Measurements from ENCODE around the gene FUT6.
"Not testable (repeated sequence)": the region's sequence is repeated elsewhere in the genome, so short reads cannot be mapped to it uniquely, and the experiment has no call there.

Gene FUT6

GRCh38 chr19:5865772-5866171, 26.3 kb upstream of the FUT6 start:
- Mint-ChIP-seq H3K4me1 (no peaks in the 10 kb centered on the region), H3K9me3 (no peaks in the 10 kb centered on the region), H3K36me3 (no peaks in the 10 kb centered on the region), H3K27me3 (peaks cover 63% of the 10 kb centered on the region), H3K4me3 (no peak overlapping the region), H3K27ac (no peak overlapping the region)
- no peak for ATAC-seq

- H3K36me3 Mint-ChIP-seq, result no peaks in the 10 kb centered on the region
- no peak overlapping the region for H3K27ac Mint-ChIP-seq
- H3K4me1 Mint-ChIP-seq, result no peaks in the 10 kb centered on the region
- no peak overlapping the region for H3K4me3 Mint-ChIP-seq
- H3K9me3 Mint-ChIP-seq, result no peaks in the 10 kb centered on the region
- H3K27me3 Mint-ChIP-seq, result peaks cover 63% of the 10 kb centered on the region
- no peak for ATAC-seq
These were observed 25.4 kb upstream of the FUT6 start for GRCh38 chr19:5864725-5865486.

- no peaks in the 10 kb centered on the region for H3K4me1 Mint-ChIP-seq
- H3K9me3 Mint-ChIP-seq, result no peaks in the 10 kb centered on the region
- peaks cover 63% of the 10 kb centered on the region for H3K27me3 Mint-ChIP-seq
- no peak for ATAC-seq
- H3K27ac Mint-ChIP-seq, result no peak overlapping the region
- H3K4me3 Mint-ChIP-seq, result no peak overlapping the region
- H3K36me3 Mint-ChIP-seq, result no peaks in the 10 kb centered on the region
These were observed 24.7 kb upstream of the FUT6 start for GRCh38 chr19:5864013-5864720.

- ATAC-seq, result no peak
- Mint-ChIP-seq H3K4me3 (no peak overlapping the region), H3K36me3 (no peaks in the 10 kb centered on the region), H3K27me3 (peaks cover 60% of the 10 kb centered on the region), H3K27ac (no peak overlapping the region), H3K9me3 (no peaks in the 10 kb centered on the region), H3K4me1 (no peaks in the 10 kb centered on the region)
These were observed 23.6 kb upstream of the FUT6 start for GRCh38 chr19:5863030-5863665.

GRCh38 chr19:5857203-5858081, 17.9 kb upstream of the FUT6 start:
- Mint-ChIP-seq H3K4me1 (no peaks in the 10 kb centered on the region), H3K4me3 (no peak overlapping the region), H3K9me3 (no peaks in the 10 kb centered on the region), H3K27ac (no peak overlapping the region), H3K27me3 (peaks cover 14% of the 10 kb centered on the region), H3K36me3 (no peaks in the 10 kb centered on the region)
- ATAC-seq, result no peak

- not testable (repeated sequence) for H3K36me3 Mint-ChIP-seq, H3K27me3 Mint-ChIP-seq, H3K4me1 Mint-ChIP-seq, H3K4me3 Mint-ChIP-seq, H3K27ac Mint-ChIP-seq, H3K9me3 Mint-ChIP-seq, ATAC-seq
These were observed 15.6 kb upstream of the FUT6 start for GRCh38 chr19:5855151-5855550.

- H3K27ac Mint-ChIP-seq, H3K9me3 Mint-ChIP-seq, H3K27me3 Mint-ChIP-seq, ATAC-seq, H3K4me1 Mint-ChIP-seq, H3K4me3 Mint-ChIP-seq, H3K36me3 Mint-ChIP-seq: not testable (repeated sequence)
These were observed 14.6 kb upstream of the FUT6 start for GRCh38 chr19:5854121-5854520.

- no peaks in the 10 kb centered on the region for H3K36me3 Mint-ChIP-seq
- no peak within 1 kb of the TSS for H3K4me3 Mint-ChIP-seq
- no peaks in the 10 kb centered on the region for H3K27me3 Mint-ChIP-seq
- no peak for ATAC-seq
- no peak within 1 kb of the TSS for H3K27ac Mint-ChIP-seq
- H3K9me3 Mint-ChIP-seq, result no peaks in the 10 kb centered on the region
- H3K4me1 Mint-ChIP-seq, result no peaks in the 10 kb centered on the region
These were observed 11.8 kb upstream of the FUT6 start, which contains the start of gene FUT3 for GRCh38 chr19:5851302-5851701. FUT3 (minus strand) TSS chr19:5851449.

GRCh38 chr19:5850743-5851293, 11.3 kb upstream of the FUT6 start:
- ATAC-seq, result no peak
- H3K27ac Mint-ChIP-seq, result no peak overlapping the region

GRCh38 chr19:5850189-5850588, 10.7 kb upstream of the FUT6 start:
- H3K4me1 Mint-ChIP-seq, result no peaks in the 10 kb centered on the region
- no peaks in the 10 kb centered on the region for H3K27me3 Mint-ChIP-seq
- no peak for ATAC-seq
- no peak overlapping the region for H3K27ac Mint-ChIP-seq
- H3K9me3 Mint-ChIP-seq, result no peaks in the 10 kb centered on the region
- H3K4me3 Mint-ChIP-seq, result no peak overlapping the region
- H3K36me3 Mint-ChIP-seq, result no peaks in the 10 kb centered on the region

More at GRCh38 chr19:5850743-5851293, 11.3 kb upstream of the FUT6 start:
- no peaks in the 10 kb centered on the region for H3K36me3 Mint-ChIP-seq
- no peak overlapping the region for H3K4me3 Mint-ChIP-seq
- no peaks in the 10 kb centered on the region for H3K27me3 Mint-ChIP-seq
- H3K9me3 Mint-ChIP-seq, result no peaks in the 10 kb centered on the region
- H3K4me1 Mint-ChIP-seq, result no peaks in the 10 kb centered on the region

GRCh38 chr19:5848621-5849020, 9.1 kb upstream of the FUT6 start:
- H3K27ac Mint-ChIP-seq, H3K4me3 Mint-ChIP-seq, H3K4me1 Mint-ChIP-seq, H3K9me3 Mint-ChIP-seq, H3K27me3 Mint-ChIP-seq, H3K36me3 Mint-ChIP-seq, ATAC-seq: not testable (repeated sequence)

GRCh38 chr19:5847846-5848245, 8.3 kb upstream of the FUT6 start:
- not testable (repeated sequence) for H3K27me3 Mint-ChIP-seq, H3K9me3 Mint-ChIP-seq, H3K27ac Mint-ChIP-seq, H3K36me3 Mint-ChIP-seq, H3K4me1 Mint-ChIP-seq, ATAC-seq, H3K4me3 Mint-ChIP-seq

GRCh38 chr19:5844456-5845433, 5.2 kb upstream of the FUT6 start:
- Mint-ChIP-seq H3K9me3 (no peaks in the 10 kb centered on the region), H3K4me3 (no peak overlapping the region), H3K36me3 (no peaks in the 10 kb centered on the region), H3K27ac (no peak overlapping the region), H3K27me3 (peaks cover 12% of the 10 kb centered on the region), H3K4me1 (no peaks in the 10 kb centered on the region)
- ATAC-seq, result no peak
